Hepatocyte (in vitro differentiated cells): Measurements from ENCODE around the gene AMPD2. TPM values are rescaled to one million over a fixed set of nuclear protein-coding genes. Genes with fewer than 3 reads are reported as not detected.

Source experiments
- DNase-seq: peaks from one replicate; pipeline ENCODE4 v3.0.0-alpha.2; 2016; ENCODE audit warnings: low spot score
- H2AFZ ChIP-seq: fragments of 200-600 bp; sonication (generic); 2 replicates; pipeline ENCODE4 v1.6.0; 2016; ENCODE audit warnings: antibody characterized with exemption, mild to moderate bottlenecking
- H3K27ac ChIP-seq: fragments of 200-600 bp; sonication (generic); 2 replicates; pipeline ENCODE4 v1.5.1; 2016; ENCODE audit warnings: mild to moderate bottlenecking
- H3K27me3 ChIP-seq: fragments of 200-600 bp; sonication (generic); 2 replicates; pipeline ENCODE4 v1.6.1; 2016
- H3K36me3 ChIP-seq: fragments of 200-600 bp; sonication (generic); replicated peaks from 2 replicates; pipeline ENCODE4 v1.5.1; 2016; ENCODE audit warnings: low read depth; ENCODE audit not compliant: insufficient read depth
- H3K4me1 ChIP-seq: fragments of 200-600 bp; sonication (generic); 2 replicates; pipeline ENCODE4 v1.5.1; 2016; ENCODE audit warnings: mild to moderate bottlenecking, moderate library complexity; ENCODE audit not compliant: insufficient read depth
- H3K4me2 ChIP-seq: fragments of 200-600 bp; sonication (generic); 2 replicates; pipeline ENCODE4 v1.6.0; 2016
- H3K4me3 ChIP-seq: fragments of 200-600 bp; sonication (generic); 2 replicates; pipeline ENCODE4 v1.5.1; 2016; ENCODE audit warnings: mild to moderate bottlenecking
- H3K79me2 ChIP-seq: fragments of 200-600 bp; sonication (generic); 2 replicates; pipeline ENCODE4 v1.6.0; 2017; ENCODE audit warnings: mild to moderate bottlenecking
- H3K9me2 ChIP-seq: fragments of 200-600 bp; sonication (generic); replicated peaks from 2 replicates; pipeline ENCODE4 v1.6.0; 2017; ENCODE audit warnings: mild to moderate bottlenecking; ENCODE audit not compliant: insufficient read depth
- H3K9me3 ChIP-seq: fragments of 200-600 bp; sonication (generic); 2 replicates; pipeline ENCODE4 v1.5.1; 2016; ENCODE audit warnings: low read depth, mild to moderate bottlenecking
- H4K20me1 ChIP-seq: fragments of 200-600 bp; sonication (generic); 2 replicates; pipeline ENCODE4 v1.6.0; 2016; ENCODE audit warnings: mild to moderate bottlenecking; ENCODE audit not compliant: insufficient read depth, poor library complexity, severe bottlenecking
- CTCF ChIP-seq: fragments of 200-600 bp; sonication (generic); IDR thresholded peaks from 2 replicates; pipeline ENCODE4 v1.5.1; 2016; ENCODE audit warnings: antibody characterized with exemption, mild to moderate bottlenecking; ENCODE audit not compliant: poor library complexity
- EZH2 ChIP-seq: fragments of 200-600 bp; sonication (generic); IDR thresholded peaks from 2 replicates; pipeline ENCODE4 v1.6.1; 2016; ENCODE audit warnings: antibody characterized with exemption, mild to moderate bottlenecking, borderline replicate concordance
- EZH2phosphoT487 ChIP-seq: fragments of 200-600 bp; sonication (generic); IDR thresholded peaks from one replicate; pipeline ENCODE4 v1.6.1; 2018; ENCODE audit warnings: antibody characterized with exemption, mild to moderate bottlenecking, low read depth, moderate library complexity; ENCODE audit not compliant: unreplicated experiment, severe bottlenecking
- WGBS: methylation state at CpG from one replicate; pipeline ENCODE4 v1.1.6; 2016; ENCODE audit warnings: low lambda C conversion rate; ENCODE audit errors: missing lambda C conversion rate; 5-methylcytosine and 5-hydroxymethylcytosine counted together
- polyA plus RNA-seq: library from polyadenylated mRNA; unstranded; fragments of >200 nt; fragmentation: Nextera tagmentation; extraction: Ambion mirVana; gene quantifications from 2 replicates; pipeline ENCODE4 v1.2.1, GENCODE V29; 2016
- total RNA-seq: library from RNA; depleted of rRNA; stranded (reverse); fragments of >200 nt; gene quantifications from 2 replicates; pipeline ENCODE4 v1.2.3, GENCODE V29; 2014

The AMPD2 gene
- total and polyA plus RNA-seq, 2 experiments from 2014 or later: 80.9 to 81.9 TPM

GRCh38 chr1:109584766-109585165, 34.9 kb upstream of the AMPD2 start:
- Histone ChIP-seq H3K79me2 (peaks cover 8% of the 10 kb centered on the region), H3K4me3 (no peak overlapping the region), H3K9me2 (no peaks in the 10 kb centered on the region), H2AFZ (no peak overlapping the region), H3K9me3 (no peaks in the 10 kb centered on the region), H4K20me1 (peaks cover 4% of the 10 kb centered on the region), H3K27me3 (no peaks in the 10 kb centered on the region), H3K36me3 (no peaks in the 10 kb centered on the region), H3K4me2 (no peak overlapping the region), H3K4me1 (peaks cover 3% of the 10 kb centered on the region), H3K27ac (no peak overlapping the region)
- TF ChIP-seq EZH2phosphoT487 (no peak), CTCF (no peak), EZH2 (no peak)
- no peak for DNase-seq
- 75% methylated on average over 1 of the region's 1 CpG for WGBS

- TF ChIP-seq EZH2phosphoT487 (no peak), CTCF (no peak), EZH2 (no peak)
- no peak for DNase-seq
- H3K9me3 ChIP-seq: no peaks in the 10 kb centered on the region
- peaks cover 4% of the 10 kb centered on the region for H4K20me1 ChIP-seq
- H3K79me2 ChIP-seq: peaks cover 6% of the 10 kb centered on the region
- H3K4me1 ChIP-seq: peaks cover 3% of the 10 kb centered on the region
- no peak overlapping the region for H2AFZ ChIP-seq
- H3K4me3 ChIP-seq: no peak overlapping the region
- 82% methylated on average over 3 of the region's 3 CpGs for WGBS
- H3K9me2 ChIP-seq: no peaks in the 10 kb centered on the region
- H3K27ac ChIP-seq: no peak overlapping the region
- no peak overlapping the region for H3K4me2 ChIP-seq
- no peaks in the 10 kb centered on the region for H3K27me3 ChIP-seq
- H3K36me3 ChIP-seq: no peaks in the 10 kb centered on the region
Measured at GRCh38 chr1:109586055-109586454, 33.6 kb upstream of the AMPD2 start.

- Histone ChIP-seq H3K9me3 (no peaks in the 10 kb centered on the region), H3K36me3 (peaks cover 4% of the 10 kb centered on the region), H3K27ac (no peak overlapping the region), H3K4me3 (no peak overlapping the region), H3K27me3 (no peaks in the 10 kb centered on the region), H4K20me1 (no peaks in the 10 kb centered on the region), H3K9me2 (no peaks in the 10 kb centered on the region), H2AFZ (no peak overlapping the region), H3K4me2 (no peak overlapping the region), H3K79me2 (peaks cover under 1% of the 10 kb centered on the region), H3K4me1 (peaks cover 3% of the 10 kb centered on the region)
- no peak for DNase-seq
- TF ChIP-seq CTCF: no peak
- TF ChIP-seq EZH2: no peak
- peak; percentile 66 for TF ChIP-seq EZH2phosphoT487
- 70% methylated on average over 3 of the region's 3 CpGs for WGBS
Measured at GRCh38 chr1:109589177-109589576, 30.5 kb upstream of the AMPD2 start.

GRCh38 chr1:109589679-109590078, 30.0 kb upstream of the AMPD2 start:
- H3K27me3 ChIP-seq: no peaks in the 10 kb centered on the region
- no peak overlapping the region for H3K4me2 ChIP-seq
- no peak overlapping the region for H3K4me3 ChIP-seq
- no peak overlapping the region for H2AFZ ChIP-seq
- H3K9me2 ChIP-seq: no peaks in the 10 kb centered on the region
- no peaks in the 10 kb centered on the region for H3K79me2 ChIP-seq
- DNase-seq: no peak
- H3K4me1 ChIP-seq: peaks cover 2% of the 10 kb centered on the region
- H3K36me3 ChIP-seq: peaks cover 4% of the 10 kb centered on the region
- TF ChIP-seq EZH2: no peak
- no peak for TF ChIP-seq EZH2phosphoT487
- no peak for TF ChIP-seq CTCF
- H3K9me3 ChIP-seq: no peaks in the 10 kb centered on the region
- no peaks in the 10 kb centered on the region for H4K20me1 ChIP-seq
- no peak overlapping the region for H3K27ac ChIP-seq
